GM12892 (cell line): ENCODE data around the gene TCF21.

Experiments used
- DNase-seq: peaks from one replicate; pipeline ENCODE4 v3.0.0; 2011; ENCODE audit not compliant: insufficient read length
- FAIRE-seq: peaks from 2 replicates; lab custom pipeline; 2011; peaks lifted over from hg19 to GRCh38; lab: Jason Lieb, UNC
- POLR2A ChIP-seq: IDR thresholded peaks from 2 replicates; pipeline ENCODE4 v1.6.1; 2011; ENCODE audit warnings: low read depth, low read length, control low read depth
- POLR2AphosphoS5 ChIP-seq: IDR thresholded peaks from 2 replicates; pipeline ENCODE4 v1.6.1; 2011; ENCODE audit warnings: low read depth, low read length, control low read depth
- TAF1 ChIP-seq: IDR thresholded peaks from 2 replicates; pipeline ENCODE4 v1.6.1; 2011; ENCODE audit warnings: low read depth, mild to moderate bottlenecking, control low read depth, low read length, borderline replicate concordance

The TCF21 gene

GRCh38 chr6:133939778-133940667 lies 51.1 kb downstream of the TCF21 start:
- FAIRE-seq (peak; percentile 54), DNase-seq (no peak)
- TF ChIP-seq POLR2AphosphoS5 (no peak), POLR2A (no peak), TAF1 (no peak)
